BJ (cell line): Measurements from ENCODE around the gene PYGO2. TPM values are rescaled to one million over a fixed set of nuclear protein-coding genes. Genes with fewer than 3 reads are reported as not detected.

ENCODE experiments used
- CTCF ChIA-PET: fragments of 350-600 bp; formaldehyde crosslinking; extraction: SDS; loops from one replicate; lab custom pipeline; 2021; ENCODE audit warnings: antibody characterized with exemption, inconsistent platforms; lab: Yijun Ruan, JAX
- POLR2A ChIA-PET: fragments of 300-600 bp; sonication (Branson Sonifier 250); formaldehyde crosslinking; extraction: SDS; loops from one replicate; lab custom pipeline; 2021; ENCODE audit warnings: antibody characterized with exemption; lab: Charles Lee
- DNase-seq: peaks from one replicate; pipeline ENCODE4 v3.0.0-alpha.2; 2011; ENCODE audit warnings: low read depth
- H3K27me3 ChIP-seq: 2 replicates; pipeline ENCODE4 v1.6.0; 2011; ENCODE audit warnings: low read length; ENCODE audit not compliant: control insufficient read depth, insufficient read depth
- H3K36me3 ChIP-seq: 2 replicates; pipeline ENCODE4 v1.5.1; 2011; ENCODE audit warnings: low read length; ENCODE audit not compliant: control insufficient read depth, insufficient read depth
- H3K4me3 ChIP-seq: 2 replicates; pipeline ENCODE4 v1.5.1; 2011; ENCODE audit warnings: low read depth, mild to moderate bottlenecking, control low read depth, low read length
- CTCF ChIP-seq: IDR thresholded peaks from 2 replicates; pipeline ENCODE4 v1.5.1; 2011; ENCODE audit warnings: low read depth, mild to moderate bottlenecking, control low read depth, inconsistent platforms, low read length, moderate library complexity; ENCODE audit not compliant: insufficient read depth
- polyA plus RNA-seq: library from polyadenylated mRNA; depleted of rRNA; stranded (reverse); fragments of >200 nt; gene quantifications from 2 replicates; pipeline ENCODE4 v1.2.3, GENCODE V29; 2011

The PYGO2 gene
- polyA plus RNA-seq, 1 experiment, result 21.0 TPM

- peak overlapping the region; percentile 64 for H3K4me3 ChIP-seq
- POLR2A ChIA-PET, result no interaction called here
Observed at GRCh38 chr1:155000411-155000725, 38.8 kb upstream of the PYGO2 start.

GRCh38 chr1:154999571-155000410, 38.2 kb upstream of the PYGO2 start:
- CTCF ChIA-PET, result interaction anchor here (0.7 to 9.0 kb wide), 24 partner anchors 12 to 440 kb away, joined by 3 to 95 read pairs (median 6); partner anchors contain the start of genes ADAM15, CKS1B, FLAD1 and PBXIP1
- DNase-seq, result no peak
- POLR2A ChIA-PET, result interaction anchor here (0.6 kb wide), 1 partner anchor 29 kb away, joined by 3 read pairs; no protein-coding TSS in a partner anchor
- Histone ChIP-seq H3K27me3 (no peaks in the 10 kb centered on the region), H3K36me3 (no peaks in the 10 kb centered on the region), H3K4me3 (peak overlapping the region; percentile 64)
- no peak for TF ChIP-seq CTCF

More at GRCh38 chr1:155000411-155000725, 38.8 kb upstream of the PYGO2 start:
- no peaks in the 10 kb centered on the region for H3K36me3 ChIP-seq
- no peaks in the 10 kb centered on the region for H3K27me3 ChIP-seq
- CTCF ChIA-PET, result interaction anchor here (0.7 to 9.0 kb wide), 14 partner anchors 15 to 441 kb away, joined by 4 to 95 read pairs (median 12); partner anchors contain the start of genes ADAM15, CKS1B, FLAD1 and PBXIP1
- TF ChIP-seq CTCF, result no peak
- DNase-seq, result no peak

GRCh38 chr1:154998818-154999570, 37.4 kb upstream of the PYGO2 start:
- ChIA-PET POLR2A (interaction anchor here (0.6 kb wide), 1 partner anchor 1115 kb away, joined by 7 read pairs; no protein-coding TSS in a partner anchor), CTCF (interaction anchor here (0.7 to 9.0 kb wide), 25 partner anchors 11 to 439 kb away, joined by 3 to 95 read pairs (median 6); partner anchors contain the start of genes CKS1B, FLAD1, PBXIP1 and PMVK)
- TF ChIP-seq CTCF, result peak; percentile 96
- Histone ChIP-seq H3K4me3 (peak overlapping the region; percentile 27), H3K27me3 (no peaks in the 10 kb centered on the region), H3K36me3 (no peaks in the 10 kb centered on the region)
- DNase-seq, result no peak

- Histone ChIP-seq H3K36me3 (no peaks in the 10 kb centered on the region), H3K4me3 (no peak overlapping the region), H3K27me3 (no peaks in the 10 kb centered on the region)
- CTCF ChIA-PET, result interaction anchor here (0.7 to 9.0 kb wide), 22 partner anchors 10 to 124 kb away, joined by 3 to 95 read pairs (median 6); partner anchors contain the start of genes CKS1B, FLAD1, PBXIP1 and PMVK
- DNase-seq, result no peak
- no peak for TF ChIP-seq CTCF
- POLR2A ChIA-PET, result interaction anchor here (0.6 kb wide), 1 partner anchor 1116 kb away, joined by 7 read pairs; no protein-coding TSS in a partner anchor
Observed at GRCh38 chr1:154998201-154998780, 36.7 kb upstream of the PYGO2 start.
